WTC11 (cell line): ENCODE results near the gene GABPB2. TPM values are rescaled to one million over a fixed set of nuclear protein-coding genes. Genes with fewer than 3 reads are reported as not detected.

Source experiments
- ATAC-seq: fragments of 200-7000 bp; cut with Tn5 transposase; 2 replicates; pipeline ENCODE4 v1.10.0; 2021; ENCODE audit warnings: mild to moderate bottlenecking, moderate library complexity
- CTCF ChIA-PET: fragments of 300-600 bp; sonication (Branson Sonifier 250); formaldehyde crosslinking; loops from one replicate; lab custom pipeline; 2021; ENCODE audit warnings: antibody characterized with exemption; lab: Charles Lee
- POLR2A ChIA-PET: fragments of 350-600 bp; sonication (Branson Sonifier 250); formaldehyde crosslinking; loops from one replicate; lab custom pipeline; 2021; ENCODE audit warnings: antibody characterized with exemption; lab: Charles Lee
- DNase-seq: peaks from one replicate; pipeline ENCODE4 v3.0.0; 2021; ENCODE audit warnings: low spot score
- H3K27ac Mint-ChIP-seq: 2 replicates; pipeline ENCODE4 v1.8.0; 2021; ENCODE audit warnings: mixed read lengths
- H3K27me3 Mint-ChIP-seq: 2 replicates; pipeline ENCODE4 v1.8.0; 2021; ENCODE audit warnings: low read depth, mild to moderate bottlenecking, moderate library complexity, mixed read lengths
- H3K36me3 Mint-ChIP-seq: 2 replicates; pipeline ENCODE4 v1.8.0; 2021; ENCODE audit warnings: mixed read lengths
- H3K4me1 Mint-ChIP-seq: 2 replicates; pipeline ENCODE4 v1.8.0; 2022; ENCODE audit warnings: mixed read lengths
- H3K4me3 Mint-ChIP-seq: 2 replicates; pipeline ENCODE4 v1.8.0; 2021; ENCODE audit warnings: mild to moderate bottlenecking, moderate library complexity, mixed read lengths
- H3K9me3 Mint-ChIP-seq: 2 replicates; pipeline ENCODE4 v1.8.0; 2021; ENCODE audit warnings: mixed read lengths
- ATF3 ChIP-seq: sonication (generic); formaldehyde crosslinking; conservative IDR thresholded peaks from 2 replicates; pipeline ENCODE4 v1.8.1; 2022; ENCODE audit warnings: mild to moderate bottlenecking, missing genetic modification reagents
- GRHL2 ChIP-seq: fragments of 250-450 bp; sonication (Bioruptor Pico); IDR thresholded peaks from 2 replicates; pipeline ENCODE4 v1.8.0; 2022; ENCODE audit warnings: mild to moderate bottlenecking, moderate library complexity; ENCODE audit not compliant: insufficient replicate concordance, severe bottlenecking
- GTF2I ChIP-seq: fragments of 250-450 bp; sonication (Bioruptor Pico); conservative IDR thresholded peaks from 2 replicates; pipeline ENCODE4 v1.4.0; 2021; ENCODE audit warnings: mild to moderate bottlenecking
- HMGA2 ChIP-seq: fragments of 250-450 bp; sonication (Bioruptor Pico); IDR thresholded peaks from 2 replicates; pipeline ENCODE4 v1.4.0; 2021; ENCODE audit warnings: mild to moderate bottlenecking, moderate library complexity
- MLX ChIP-seq: sonication (generic); formaldehyde crosslinking; IDR thresholded peaks from 2 replicates; pipeline ENCODE4 v1.8.1; 2023; ENCODE audit warnings: mild to moderate bottlenecking, missing genetic modification reagents, moderate library complexity
- PRRX2 ChIP-seq: fragments of 250-450 bp; sonication (Bioruptor Pico); IDR thresholded peaks from 2 replicates; pipeline ENCODE4 v1.8.0; 2021; ENCODE audit warnings: mild to moderate bottlenecking
- SMAD4 ChIP-seq: sonication (generic); formaldehyde crosslinking; IDR thresholded peaks from 2 replicates; pipeline ENCODE4 v1.8.0; 2022; ENCODE audit warnings: mild to moderate bottlenecking, missing genetic modification reagents
- STAT6 ChIP-seq: sonication (generic); formaldehyde crosslinking; conservative IDR thresholded peaks from 2 replicates; pipeline ENCODE4 v1.8.1; 2023; ENCODE audit warnings: mild to moderate bottlenecking, low read depth, missing genetic modification reagents, moderate library complexity
- TCF7 ChIP-seq: sonication (generic); formaldehyde crosslinking; IDR thresholded peaks from 2 replicates; pipeline ENCODE4 v1.8.0; 2022; ENCODE audit warnings: mild to moderate bottlenecking, low read depth, missing genetic modification reagents, moderate library complexity
- ZMAT4 ChIP-seq: fragments of 250-450 bp; sonication (Bioruptor Pico); IDR thresholded peaks from 2 replicates; pipeline ENCODE4 v1.9.0; 2021; ENCODE audit warnings: mild to moderate bottlenecking
- ZNF138 ChIP-seq: sonication (generic); formaldehyde crosslinking; conservative IDR thresholded peaks from 2 replicates; pipeline ENCODE4 v1.8.1; 2022; ENCODE audit warnings: mild to moderate bottlenecking, moderate library complexity, missing genetic modification reagents
- ZNF219 ChIP-seq: sonication (generic); formaldehyde crosslinking; IDR thresholded peaks from 2 replicates; pipeline ENCODE4 v1.8.0; 2023; ENCODE audit warnings: missing genetic modification reagents, mild to moderate bottlenecking, borderline replicate concordance
- ZNF317 ChIP-seq: sonication (generic); formaldehyde crosslinking; IDR thresholded peaks from 2 replicates; pipeline ENCODE4 v1.8.1; 2023; ENCODE audit warnings: low read depth, mild to moderate bottlenecking, moderate library complexity, missing genetic modification reagents, borderline replicate concordance
- ZNF396 ChIP-seq: fragments of 250-450 bp; sonication (Bioruptor Pico); IDR thresholded peaks from 2 replicates; pipeline ENCODE4 v1.8.0; 2021; ENCODE audit warnings: mild to moderate bottlenecking, moderate library complexity, borderline replicate concordance
- ZNF416 ChIP-seq: fragments of 250-450 bp; sonication (Bioruptor Pico); IDR thresholded peaks from 2 replicates; pipeline ENCODE4 v1.9.0; 2021; ENCODE audit warnings: mild to moderate bottlenecking, inconsistent platforms
- ZNF671 ChIP-seq: fragments of 250-450 bp; sonication (Bioruptor Pico); IDR thresholded peaks from 2 replicates; pipeline ENCODE4 v1.8.0; 2021; ENCODE audit warnings: mild to moderate bottlenecking
- total RNA-seq: library from RNA; stranded (reverse); gene quantifications from 3 replicates; pipeline ENCODE4 v1.2.3, GENCODE V29; 2021
- TF ChIP-seq, protein P1 (sequence below): sonication (generic); formaldehyde crosslinking; IDR thresholded peaks from 2 replicates; pipeline ENCODE4 v1.8.1; 2022; ENCODE audit warnings: low read depth, missing genetic modification reagents, borderline replicate concordance
- TF ChIP-seq, protein P2 (sequence below): sonication (generic); formaldehyde crosslinking; IDR thresholded peaks from 2 replicates; pipeline ENCODE4 v1.8.0; 2022; ENCODE audit warnings: mild to moderate bottlenecking, missing genetic modification reagents
- TF ChIP-seq, protein P3 (sequence below): fragments of 200-600 bp; IDR thresholded peaks from 2 replicates; pipeline ENCODE4 v1.8.0; 2022; ENCODE audit warnings: antibody characterized with exemption
- TF ChIP-seq, protein P4 (sequence below): sonication (generic); formaldehyde crosslinking; IDR thresholded peaks from 2 replicates; pipeline ENCODE4 v1.8.1; 2022; ENCODE audit warnings: mild to moderate bottlenecking, moderate library complexity, missing genetic modification reagents

GABPB2 gene
- total RNA-seq, 1 experiment from 2014 or later = 1.7 TPM

- TF ChIP-seq, protein P1, sequence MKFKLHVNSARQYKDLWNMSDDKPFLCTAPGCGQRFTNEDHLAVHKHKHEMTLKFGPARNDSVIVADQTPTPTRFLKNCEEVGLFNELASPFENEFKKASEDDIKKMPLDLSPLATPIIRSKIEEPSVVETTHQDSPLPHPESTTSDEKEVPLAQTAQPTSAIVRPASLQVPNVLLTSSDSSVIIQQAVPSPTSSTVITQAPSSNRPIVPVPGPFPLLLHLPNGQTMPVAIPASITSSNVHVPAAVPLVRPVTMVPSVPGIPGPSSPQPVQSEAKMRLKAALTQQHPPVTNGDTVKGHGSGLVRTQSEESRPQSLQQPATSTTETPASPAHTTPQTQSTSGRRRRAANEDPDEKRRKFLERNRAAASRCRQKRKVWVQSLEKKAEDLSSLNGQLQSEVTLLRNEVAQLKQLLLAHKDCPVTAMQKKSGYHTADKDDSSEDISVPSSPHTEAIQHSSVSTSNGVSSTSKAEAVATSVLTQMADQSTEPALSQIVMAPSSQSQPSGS = no peak
- peaks cover 43% of the 10 kb centered on the region for H3K27me3 Mint-ChIP-seq
- ATAC-seq (no peak), DNase-seq (no peak)
- POLR2A ChIA-PET = interaction anchor here (0.9 kb wide), 1 partner anchor 9 kb away, joined by 3 read pairs; no protein-coding TSS in a partner anchor
- no peak overlapping the region for H3K27ac Mint-ChIP-seq
- CTCF ChIA-PET = interaction anchor here (1.1 to 4.2 kb wide), 3 partner anchors 9 to 35 kb away, joined by 4 to 39 read pairs (median 30); no protein-coding TSS in a partner anchor
- H3K4me1 Mint-ChIP-seq = peaks cover 8% of the 10 kb centered on the region
- H3K4me3 Mint-ChIP-seq = no peak overlapping the region
- no peaks in the 10 kb centered on the region; the same call in 1 of the 2 replicates for H3K9me3 Mint-ChIP-seq
- peaks cover 17% of the 10 kb centered on the region for H3K36me3 Mint-ChIP-seq
These were observed 64.4 kb downstream of the GABPB2 start for GRCh38 chr1:151134991-151135390.

DNA sequence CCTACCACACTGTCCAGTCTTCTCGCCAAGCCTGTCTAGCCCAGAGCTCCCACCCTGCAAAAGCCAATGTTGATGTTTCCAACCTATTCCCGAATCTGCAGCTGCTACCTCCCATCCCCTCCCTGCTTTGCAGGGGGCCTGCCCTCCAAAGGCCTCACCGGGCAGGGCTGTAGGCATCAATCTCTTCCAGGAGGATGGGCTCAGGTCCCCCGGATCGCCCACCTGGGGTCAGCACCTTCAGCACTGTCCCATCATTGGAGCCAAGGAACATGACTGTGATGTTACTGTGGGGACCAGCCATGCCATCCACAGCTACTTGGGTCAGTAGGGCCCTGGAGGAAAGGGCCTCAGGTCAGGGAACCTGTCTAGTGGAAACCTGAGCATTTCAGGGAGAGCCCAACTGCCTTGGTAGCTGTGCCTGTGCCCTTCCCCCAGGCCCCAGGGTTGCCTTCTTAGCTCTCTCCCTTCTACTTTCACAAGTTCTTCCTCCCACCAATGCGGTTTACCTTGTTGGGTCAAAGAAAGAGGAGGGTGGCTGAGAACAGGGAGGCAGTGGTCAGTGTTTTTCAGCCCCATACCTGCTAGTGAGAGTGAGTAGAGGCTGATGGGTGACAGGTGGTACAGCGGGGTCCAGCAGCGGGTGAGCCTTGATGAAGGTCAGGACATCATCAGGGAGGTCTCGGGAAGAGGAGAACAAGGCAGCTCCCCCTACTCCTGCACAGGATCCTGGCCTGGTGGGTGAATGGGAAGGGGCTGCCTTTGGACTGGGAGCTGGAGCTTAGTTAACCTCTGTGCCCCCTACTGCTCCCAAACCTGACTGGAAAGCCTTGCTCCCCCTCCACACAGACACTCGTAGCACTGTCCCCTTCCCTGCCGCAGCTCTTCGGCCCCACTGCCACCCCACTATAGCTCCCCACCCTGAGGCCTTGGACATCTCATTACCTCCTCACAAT, 65.1 kb downstream of the GABPB2 start:
- peak; percentile 32 for DNase-seq
- peaks cover 3% of the 10 kb centered on the region for H3K4me1 Mint-ChIP-seq
- ChIA-PET CTCF (interaction anchor here (1.0 to 4.2 kb wide), 5 partner anchors 8 to 160 kb away, joined by 3 to 39 read pairs (median 4); no protein-coding TSS in a partner anchor), POLR2A (interaction anchor here (0.8 to 0.9 kb wide), 2 partner anchors 9 to 30 kb away, joined by 3 read pairs; partner anchors contain the start of gene LYSMD1)
- peaks cover 38% of the 10 kb centered on the region for H3K27me3 Mint-ChIP-seq
- H3K4me3 Mint-ChIP-seq = no peak overlapping the region
- no peak for ATAC-seq
- H3K27ac Mint-ChIP-seq = no peak overlapping the region
- H3K36me3 Mint-ChIP-seq = peaks cover 17% of the 10 kb centered on the region
- TF ChIP-seq TCF7 = no peak
- no peak for TF ChIP-seq ZNF138 (CRISPR knock-in tag)
- TF ChIP-seq, protein P2, sequence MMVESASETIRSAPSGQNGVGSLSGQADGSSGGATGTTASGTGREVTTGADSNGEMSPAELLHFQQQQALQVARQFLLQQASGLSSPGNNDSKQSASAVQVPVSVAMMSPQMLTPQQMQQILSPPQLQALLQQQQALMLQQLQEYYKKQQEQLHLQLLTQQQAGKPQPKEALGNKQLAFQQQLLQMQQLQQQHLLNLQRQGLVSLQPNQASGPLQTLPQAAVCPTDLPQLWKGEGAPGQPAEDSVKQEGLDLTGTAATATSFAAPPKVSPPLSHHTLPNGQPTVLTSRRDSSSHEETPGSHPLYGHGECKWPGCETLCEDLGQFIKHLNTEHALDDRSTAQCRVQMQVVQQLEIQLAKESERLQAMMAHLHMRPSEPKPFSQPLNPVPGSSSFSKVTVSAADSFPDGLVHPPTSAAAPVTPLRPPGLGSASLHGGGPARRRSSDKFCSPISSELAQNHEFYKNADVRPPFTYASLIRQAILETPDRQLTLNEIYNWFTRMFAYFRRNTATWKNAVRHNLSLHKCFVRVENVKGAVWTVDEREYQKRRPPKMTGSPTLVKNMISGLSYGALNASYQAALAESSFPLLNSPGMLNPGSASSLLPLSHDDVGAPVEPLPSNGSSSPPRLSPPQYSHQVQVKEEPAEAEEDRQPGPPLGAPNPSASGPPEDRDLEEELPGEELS (CRISPR knock-in tag) = no peak
- no peak for TF ChIP-seq ZNF219 (CRISPR knock-in tag)
- TF ChIP-seq ZNF396 = no peak
- no peak for TF ChIP-seq HMGA2 (CRISPR knock-in tag)
- TF ChIP-seq GRHL2 (CRISPR knock-in tag) = no peak
- TF ChIP-seq ZMAT4 (CRISPR knock-in tag) = no peak
- TF ChIP-seq ATF3 (CRISPR knock-in tag) = no peak
- TF ChIP-seq STAT6 (CRISPR knock-in tag) = no peak
- TF ChIP-seq GTF2I (CRISPR knock-in tag) = no peak
- no peak for TF ChIP-seq ZNF416 (CRISPR knock-in tag)
- TF ChIP-seq SMAD4 = no peak
- TF ChIP-seq MLX (CRISPR knock-in tag) = no peak
- TF ChIP-seq PRRX2 (CRISPR knock-in tag) = no peak
- TF ChIP-seq, protein P3, sequence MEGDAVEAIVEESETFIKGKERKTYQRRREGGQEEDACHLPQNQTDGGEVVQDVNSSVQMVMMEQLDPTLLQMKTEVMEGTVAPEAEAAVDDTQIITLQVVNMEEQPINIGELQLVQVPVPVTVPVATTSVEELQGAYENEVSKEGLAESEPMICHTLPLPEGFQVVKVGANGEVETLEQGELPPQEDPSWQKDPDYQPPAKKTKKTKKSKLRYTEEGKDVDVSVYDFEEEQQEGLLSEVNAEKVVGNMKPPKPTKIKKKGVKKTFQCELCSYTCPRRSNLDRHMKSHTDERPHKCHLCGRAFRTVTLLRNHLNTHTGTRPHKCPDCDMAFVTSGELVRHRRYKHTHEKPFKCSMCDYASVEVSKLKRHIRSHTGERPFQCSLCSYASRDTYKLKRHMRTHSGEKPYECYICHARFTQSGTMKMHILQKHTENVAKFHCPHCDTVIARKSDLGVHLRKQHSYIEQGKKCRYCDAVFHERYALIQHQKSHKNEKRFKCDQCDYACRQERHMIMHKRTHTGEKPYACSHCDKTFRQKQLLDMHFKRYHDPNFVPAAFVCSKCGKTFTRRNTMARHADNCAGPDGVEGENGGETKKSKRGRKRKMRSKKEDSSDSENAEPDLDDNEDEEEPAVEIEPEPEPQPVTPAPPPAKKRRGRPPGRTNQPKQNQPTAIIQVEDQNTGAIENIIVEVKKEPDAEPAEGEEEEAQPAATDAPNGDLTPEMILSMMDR = no peak
- TF ChIP-seq, protein P4, sequence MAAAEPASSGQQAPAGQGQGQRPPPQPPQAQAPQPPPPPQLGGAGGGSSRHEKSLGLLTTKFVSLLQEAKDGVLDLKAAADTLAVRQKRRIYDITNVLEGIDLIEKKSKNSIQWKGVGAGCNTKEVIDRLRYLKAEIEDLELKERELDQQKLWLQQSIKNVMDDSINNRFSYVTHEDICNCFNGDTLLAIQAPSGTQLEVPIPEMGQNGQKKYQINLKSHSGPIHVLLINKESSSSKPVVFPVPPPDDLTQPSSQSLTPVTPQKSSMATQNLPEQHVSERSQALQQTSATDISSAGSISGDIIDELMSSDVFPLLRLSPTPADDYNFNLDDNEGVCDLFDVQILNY (CRISPR knock-in tag) = no peak
- no peak for TF ChIP-seq ZNF671 (CRISPR knock-in tag)
- no peak for TF ChIP-seq ZNF317 (CRISPR knock-in tag)
- no peaks in the 10 kb centered on the region; the same call in 1 of the 2 replicates for H3K9me3 Mint-ChIP-seq
